ENCODE results near the gene CLMP.

- TF ChIP-seq POLR2A (IDR thresholded peaks at IDR 0.05; ENCODE audit: low read length) (no peak), GATA1 (IDR thresholded peaks at IDR 0.05; ENCODE audit: low read depth, low read length) (no peak)
These were observed 43.3 kb downstream of the CLMP start for GRCh38 chr11:123151796-123152195.
